Measurements from ENCODE around the gene MPDU1. TPM values are rescaled to one million over a fixed set of nuclear protein-coding genes. Genes with fewer than 3 reads are reported as not detected.

MPDU1 gene
- total RNA-seq, 2 experiments from 2014 or later = 105 to 106 TPM

- POLR2A ChIA-PET = interaction anchor here (0.5 to 3.9 kb wide), 6 partner anchors 9 to 267 kb away, joined by 3 to 29 read pairs (median 6); partner anchors contain the start of genes MPDU1, NEURL4 and SENP3
- CTCF ChIA-PET = interaction anchor here (3.2 kb wide), 1 partner anchor 14 kb away, joined by 21 read pairs; the partner anchor contains the start of gene SENP3
Measured at GRCh38 chr17:7575481-7575883, 8.2 kb upstream of the MPDU1 start.

- ChIA-PET CTCF (interaction anchor here (1.0 to 3.2 kb wide), 2 partner anchors 15 to 279 kb away, joined by 4 to 21 read pairs; partner anchors contain the start of gene SENP3), POLR2A (interaction anchor here (0.5 to 3.9 kb wide), 6 partner anchors 8 to 267 kb away, joined by 3 to 29 read pairs (median 6); partner anchors contain the start of genes MPDU1, NEURL4 and SENP3)
Measured at GRCh38 chr17:7575959-7576358, 7.7 kb upstream of the MPDU1 start.

GRCh38 chr17:7576432-7576937, 7.2 kb upstream of the MPDU1 start:
- POLR2A ChIA-PET = interaction anchor here (0.5 to 3.9 kb wide), 5 partner anchors 8 to 1660 kb away, joined by 3 to 29 read pairs (median 5); partner anchors contain the start of gene MPDU1
- CTCF ChIA-PET = interaction anchor here (0.7 to 3.2 kb wide), 3 partner anchors 15 to 280 kb away, joined by 3 to 21 read pairs (median 4); partner anchors contain the start of gene SENP3

- ChIA-PET CTCF (interaction anchor here (0.7 to 1.0 kb wide), 2 partner anchors 12 to 17 kb away, joined by 3 read pairs; partner anchors contain the start of gene SOX15), POLR2A (interaction anchor here (0.6 to 2.0 kb wide), 2 partner anchors 269 to 1661 kb away, joined by 3 to 5 read pairs; no protein-coding TSS in a partner anchor)
Measured at GRCh38 chr17:7577327-7578199, 6.1 kb upstream of the MPDU1 start.

GRCh38 chr17:7579001-7579833, 4.4 kb upstream of the MPDU1 start, which contains the start of gene CD68:
TSS of gene CD68 (plus strand) at chr17:7579638. CDS start at chr17:7579678, 40 bp downstream.
- POLR2A ChIA-PET = interaction anchor here (0.6 to 2.2 kb wide), 4 partner anchors 18 to 108 kb away, joined by 3 to 12 read pairs (median 3); partner anchors contain the start of genes TP53 and WRAP53
- CTCF ChIA-PET = interaction anchor here (0.5 to 1.2 kb wide), 5 partner anchors 10 to 108 kb away, joined by 3 to 4 read pairs (median 3); partner anchors contain the start of genes SOX15 and TNFSF13

GRCh38 chr17:7579834-7580603, 3.6 kb upstream of the MPDU1 start:
- CTCF ChIA-PET = interaction anchor here (0.5 to 1.6 kb wide), 5 partner anchors 9 to 21 kb away, joined by 3 to 4 read pairs (median 3); partner anchors contain the start of genes SOX15 and TNFSF13
- POLR2A ChIA-PET = interaction anchor here (0.6 to 2.2 kb wide), 5 partner anchors 9 to 341 kb away, joined by 3 to 12 read pairs (median 3); partner anchors contain the start of genes PHF23, TP53 and WRAP53

- CTCF ChIA-PET = interaction anchor here (1.6 kb wide), 1 partner anchor 8 kb away, joined by 4 read pairs; no protein-coding TSS in a partner anchor
Measured at GRCh38 chr17:7580604-7581575, 2.8 kb upstream of the MPDU1 start.

GRCh38 chr17:7582396-7583252, 1.0 kb upstream of the MPDU1 start:
- ChIA-PET CTCF (interaction anchor here (1.1 to 1.9 kb wide), 2 partner anchors 59 to 146 kb away, joined by 4 to 5 read pairs; no protein-coding TSS in a partner anchor), POLR2A (interaction anchor here (2.7 to 2.8 kb wide), 2 partner anchors 8 to 104 kb away, joined by 29 to 41 read pairs; partner anchors contain the start of genes TP53 and WRAP53)

More at GRCh38 chr17:7580604-7581575, 2.8 kb upstream of the MPDU1 start:
- POLR2A ChIA-PET = interaction anchor here (0.6 to 2.2 kb wide), 4 partner anchors 10 to 342 kb away, joined by 3 to 12 read pairs (median 4); partner anchors contain the start of genes PHF23, TP53 and WRAP53

- CTCF ChIA-PET = interaction anchor here (0.9 to 3.3 kb wide), 3 partner anchors 26 to 100 kb away, joined by 4 to 21 read pairs (median 5); partner anchors contain the start of genes SENP3 and TP53
- POLR2A ChIA-PET = no interaction called here
Measured at GRCh38 chr17:7586673-7587419, 3.2 kb downstream of the MPDU1 start.

GRCh38 chr17:7587420-7588151, 3.9 kb downstream of the MPDU1 start:
- ChIA-PET CTCF (interaction anchor here (0.9 to 2.4 kb wide), 4 partner anchors 27 to 85 kb away, joined by 3 to 12 read pairs (median 4); partner anchors contain the start of gene SENP3), POLR2A (no interaction called here)

GRCh38 chr17:7588553-7589203, 5.0 kb downstream of the MPDU1 start:
- POLR2A ChIA-PET = interaction anchor here (0.8 to 1.2 kb wide), 2 partner anchors 14 to 153 kb away, joined by 3 to 4 read pairs; no protein-coding TSS in a partner anchor
- CTCF ChIA-PET = interaction anchor here (0.9 to 2.4 kb wide), 15 partner anchors 8 to 244 kb away, joined by 3 to 12 read pairs (median 4); partner anchors contain the start of genes ATP1B2, CD68, SAT2 and SENP3

GRCh38 chr17:7589204-7589868, 5.7 kb downstream of the MPDU1 start:
- ChIA-PET POLR2A (interaction anchor here (0.8 to 1.2 kb wide), 2 partner anchors 15 to 153 kb away, joined by 3 to 4 read pairs; no protein-coding TSS in a partner anchor), CTCF (interaction anchor here (0.6 to 2.4 kb wide), 17 partner anchors 9 to 245 kb away, joined by 3 to 12 read pairs (median 4); partner anchors contain the start of genes ATP1B2, CD68, SAT2 and SENP3)
